Measurements from ENCODE around the gene GABRG3. TPM values are rescaled to one million over a fixed set of nuclear protein-coding genes. Genes with fewer than 3 reads are reported as not detected.

Gene GABRG3
- total and polyA plus RNA-seq, 9 of the 15 experiments (the other 6 are each of a cell fraction or from before 2014, with no cell fraction given): 4.0 to 15.1 (median 11.2) TPM

GRCh38 chr15:26967719-26968269 is 3.2 kb upstream of the GABRG3 start:
- H3K36me3 ChIP-seq (ENCODE audit: control insufficient read depth, insufficient read depth, low read length): no peaks in the 10 kb centered on the region
- H3K9me1 ChIP-seq (ENCODE audit: control insufficient read depth, insufficient read depth, low read length): no peaks in the 10 kb centered on the region
- H3K27ac ChIP-seq (ENCODE audit: extremely low read depth, low read depth, low read length): no peak overlapping the region
- H3K4me1 ChIP-seq (replicated peaks in 1 of 2; ENCODE audit: control insufficient read depth in 2 of 2, insufficient read depth in 2 of 2, low read length in 2 of 2): no peaks in the 10 kb centered on the region
- no peaks in the 10 kb centered on the region for H3K79me2 ChIP-seq (ENCODE audit: control insufficient read depth, insufficient read depth, low read length)
- intact Hi-C loops (cut with micrococcal nuclease): no loop called here
- FAIRE-seq (no peak), DNase-seq (ENCODE audit: extremely low read depth in 1 of 4, low spot score in 3 of 4) (no peak), ATAC-seq (no peak)
- BruUV-seq (replicated peaks): no TSS peak
- no peaks in the 10 kb centered on the region for H4K20me1 ChIP-seq (replicated peaks; ENCODE audit: control insufficient read depth, insufficient read depth, low read length)
- TF ChIP-seq RFX5 (IDR thresholded peaks at IDR 0.05; ENCODE audit: low read depth, low read length) (no peak), NRF1 (conservative IDR thresholded peaks at IDR 0.05 in 1 of 2, IDR thresholded peaks at IDR 0.05 in 1 of 2) (peak; percentile 54 to 56)
- WGBS (ENCODE audit: insufficient coverage, low coverage, missing lambda C conversion rate): 24% methylated on average over 45 of the region's 48 CpGs
- no peak overlapping the region for H3K9ac ChIP-seq (ENCODE audit: insufficient read depth in 1 of 2, low read depth in 2 of 2, low read length in 2 of 2)
- ChIA-PET POLR2A (interaction anchor here (0.6 kb wide), 1 partner anchor 312 kb away, joined by 3 read pairs; no protein-coding TSS in a partner anchor), CTCF (ENCODE audit: low intra/inter-chr PET ratio) (no interaction called here)
- H3K4me2 ChIP-seq (ENCODE audit: insufficient read depth, low read length): no peak overlapping the region
- H3K27me3 ChIP-seq (ENCODE audit: control insufficient read depth in 2 of 2, insufficient read depth in 2 of 2, low read length in 2 of 2): peaks cover 6 to 10% of the 10 kb centered on the region in 2 experiments; a peak in 2 of 5 replicates
- H3K9me3 ChIP-seq (replicated peaks; ENCODE audit: control insufficient read depth, insufficient read depth, low read depth, low read length): no peaks in the 10 kb centered on the region
- H2AFZ ChIP-seq (ENCODE audit: low read depth, low read length): no peak overlapping the region
- in situ Hi-C loops (cut with MboI): no loop called here
- H3K4me3 ChIP-seq: no peak overlapping the region

GRCh38 chr15:26968806-26969205 is 2.2 kb upstream of the GABRG3 start:
- no peak for ATAC-seq
- Histone ChIP-seq H3K4me2 (ENCODE audit: insufficient read depth, low read length) (no peak overlapping the region), H3K4me3 (no peak overlapping the region), H3K9me1 (ENCODE audit: control insufficient read depth, insufficient read depth, low read length) (no peaks in the 10 kb centered on the region), H4K20me1 (replicated peaks; ENCODE audit: control insufficient read depth, insufficient read depth, low read length) (no peaks in the 10 kb centered on the region), H3K27me3 (ENCODE audit: control insufficient read depth in 2 of 2, insufficient read depth in 2 of 2, low read length in 2 of 2) (peaks cover 6 to 10% of the 10 kb centered on the region in 2 experiments; a peak in 2 of 5 replicates), H3K9ac (ENCODE audit: insufficient read depth in 1 of 2, low read depth in 2 of 2, low read length in 2 of 2) (no peak overlapping the region), H3K79me2 (ENCODE audit: control insufficient read depth, insufficient read depth, low read length) (no peaks in the 10 kb centered on the region), H3K9me3 (replicated peaks; ENCODE audit: control insufficient read depth, insufficient read depth, low read depth, low read length) (no peaks in the 10 kb centered on the region), H2AFZ (ENCODE audit: low read depth, low read length) (no peak overlapping the region), H3K36me3 (ENCODE audit: control insufficient read depth, insufficient read depth, low read length) (no peaks in the 10 kb centered on the region), H3K4me1 (replicated peaks in 1 of 2; ENCODE audit: control insufficient read depth in 2 of 2, insufficient read depth in 2 of 2, low read length in 2 of 2) (no peaks in the 10 kb centered on the region), H3K27ac (ENCODE audit: extremely low read depth, low read depth, low read length) (no peak overlapping the region)
- TF ChIP-seq, protein P1, sequence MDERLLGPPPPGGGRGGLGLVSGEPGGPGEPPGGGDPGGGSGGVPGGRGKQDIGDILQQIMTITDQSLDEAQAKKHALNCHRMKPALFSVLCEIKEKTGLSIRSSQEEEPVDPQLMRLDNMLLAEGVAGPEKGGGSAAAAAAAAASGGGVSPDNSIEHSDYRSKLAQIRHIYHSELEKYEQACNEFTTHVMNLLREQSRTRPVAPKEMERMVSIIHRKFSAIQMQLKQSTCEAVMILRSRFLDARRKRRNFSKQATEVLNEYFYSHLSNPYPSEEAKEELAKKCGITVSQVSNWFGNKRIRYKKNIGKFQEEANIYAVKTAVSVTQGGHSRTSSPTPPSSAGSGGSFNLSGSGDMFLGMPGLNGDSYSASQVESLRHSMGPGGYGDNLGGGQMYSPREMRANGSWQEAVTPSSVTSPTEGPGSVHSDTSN (CRISPR knock-in tag; IDR thresholded peaks at IDR 0.05; ENCODE audit: low read depth): no peak
- TF ChIP-seq, protein P1 (tag; conservative IDR thresholded peaks at IDR 0.05; ENCODE audit: low read depth): no peak
- TF ChIP-seq DEAF1 (CRISPR knock-in tag; IDR thresholded peaks at IDR 0.05): no peak
- POLR2A ChIA-PET: no interaction called here
- intact Hi-C loops (cut with micrococcal nuclease) (no loop called here), in situ Hi-C loops (cut with MboI) (no loop called here)
- CTCF ChIA-PET (ENCODE audit: low intra/inter-chr PET ratio): no interaction called here
- BruUV-seq (replicated peaks): no TSS peak
- DNase-seq (ENCODE audit: extremely low read depth in 1 of 4, low spot score in 3 of 4): no peak
- FAIRE-seq: no peak
- WGBS (ENCODE audit: insufficient coverage, low coverage, missing lambda C conversion rate): 0% methylated on average over 2 of the region's 2 CpGs

All from K562 (cell line).